ENCODE data around the gene GRIP1. TPM values are rescaled to one million over a fixed set of nuclear protein-coding genes. Genes with fewer than 3 reads are reported as not detected.

The GRIP1 gene
- total RNA-seq, 2 experiments from 2014 or later: 5.4 TPM

DNA sequence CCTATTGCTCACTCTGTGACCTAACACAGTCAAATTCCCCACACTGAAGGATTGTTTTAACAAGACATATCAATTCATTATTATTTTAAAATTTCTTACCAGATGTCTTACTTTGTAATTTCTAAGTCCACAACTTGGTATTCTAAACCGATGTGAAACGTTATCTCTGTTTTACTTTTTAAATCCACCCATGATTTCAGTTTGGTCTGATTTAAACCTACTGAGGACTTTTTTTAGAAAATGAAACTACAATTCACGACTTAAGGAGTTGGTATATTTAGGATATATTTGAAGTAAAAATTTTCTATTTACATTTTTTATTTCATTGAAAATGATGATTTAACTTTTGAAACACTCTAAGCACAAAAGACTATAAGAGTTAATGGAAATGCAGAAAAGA, 35.1 kb upstream of the GRIP1 start:
- Histone ChIP-seq H3K27ac (ENCODE audit: low read depth in 1 of 2, low read length in 2 of 2) (no peak overlapping the region), H3K36me3 (ENCODE audit: insufficient read depth, low read length) (no peaks in the 10 kb centered on the region)

DNA sequence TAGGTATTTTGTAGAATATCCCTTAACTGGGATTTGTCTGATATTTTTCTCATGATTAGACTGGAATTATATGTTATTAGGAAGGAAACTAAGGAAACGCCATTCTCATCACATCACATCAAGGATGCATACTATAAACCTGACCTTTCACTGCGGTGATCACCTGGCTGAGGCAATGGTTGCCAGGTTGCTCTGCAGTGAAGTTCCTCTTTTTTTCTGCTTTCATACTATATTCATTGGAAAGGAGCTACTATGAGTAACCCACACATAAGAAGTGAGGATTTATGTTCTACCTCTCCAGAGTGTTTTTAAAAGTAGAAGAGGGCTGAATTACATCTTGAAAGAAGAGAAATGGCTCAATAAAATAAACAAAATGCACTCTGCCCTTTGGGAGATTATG, 31.0 kb upstream of the GRIP1 start:
- Histone ChIP-seq H3K27ac (ENCODE audit: low read depth in 1 of 2, low read length in 2 of 2) (no peak overlapping the region), H3K4me1 (ENCODE audit: insufficient read depth, low read length) (peaks cover 3% of the 10 kb centered on the region), H3K27me3 (ENCODE audit: control insufficient read depth in 1 of 2, insufficient read depth in 2 of 2, low read length in 2 of 2) (no peaks in the 10 kb centered on the region), H3K9me3 (ENCODE audit: control insufficient read depth in 1 of 2, insufficient read depth in 1 of 2, low read length in 2 of 2) (no peaks in the 10 kb centered on the region), H3K4me3 (ENCODE audit: low read length) (no peak overlapping the region), H3K36me3 (ENCODE audit: insufficient read depth, low read length) (no peaks in the 10 kb centered on the region)
- no peaks in the 10 kb centered on the region for H3K9me3 Mint-ChIP-seq
- intact Hi-C loops (cut with DNase I, micrococcal nuclease): loop anchor here in 1 of 2 experiments (2.0 to 5.0 kb wide), 3 partner anchors 67 to 563 kb away; no protein-coding TSS in a partner anchor
- H3K27me3 Mint-ChIP-seq: peaks cover 1% of the 10 kb centered on the region
- H3K27ac Mint-ChIP-seq: peak overlapping the region; percentile 73
- no peak for ATAC-seq (ENCODE audit: poor library complexity)
- DNase-seq: no peak
- CTCF ChIA-PET: interaction anchor here (1.2 to 1.4 kb wide), 2 partner anchors 15 to 16 kb away, joined by 3 read pairs; no protein-coding TSS in a partner anchor
- POLR2A ChIA-PET: interaction anchor here (0.6 to 2.3 kb wide), 5 partner anchors 8 to 423 kb away, joined by 3 to 11 read pairs (median 3); no protein-coding TSS in a partner anchor
- TF ChIP-seq, protein P1, sequence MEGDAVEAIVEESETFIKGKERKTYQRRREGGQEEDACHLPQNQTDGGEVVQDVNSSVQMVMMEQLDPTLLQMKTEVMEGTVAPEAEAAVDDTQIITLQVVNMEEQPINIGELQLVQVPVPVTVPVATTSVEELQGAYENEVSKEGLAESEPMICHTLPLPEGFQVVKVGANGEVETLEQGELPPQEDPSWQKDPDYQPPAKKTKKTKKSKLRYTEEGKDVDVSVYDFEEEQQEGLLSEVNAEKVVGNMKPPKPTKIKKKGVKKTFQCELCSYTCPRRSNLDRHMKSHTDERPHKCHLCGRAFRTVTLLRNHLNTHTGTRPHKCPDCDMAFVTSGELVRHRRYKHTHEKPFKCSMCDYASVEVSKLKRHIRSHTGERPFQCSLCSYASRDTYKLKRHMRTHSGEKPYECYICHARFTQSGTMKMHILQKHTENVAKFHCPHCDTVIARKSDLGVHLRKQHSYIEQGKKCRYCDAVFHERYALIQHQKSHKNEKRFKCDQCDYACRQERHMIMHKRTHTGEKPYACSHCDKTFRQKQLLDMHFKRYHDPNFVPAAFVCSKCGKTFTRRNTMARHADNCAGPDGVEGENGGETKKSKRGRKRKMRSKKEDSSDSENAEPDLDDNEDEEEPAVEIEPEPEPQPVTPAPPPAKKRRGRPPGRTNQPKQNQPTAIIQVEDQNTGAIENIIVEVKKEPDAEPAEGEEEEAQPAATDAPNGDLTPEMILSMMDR (IDR thresholded peaks at IDR 0.05): no peak
- peak overlapping the region; percentile 12 for H3K4me3 Mint-ChIP-seq
- peaks cover 49% of the 10 kb centered on the region for H3K4me1 Mint-ChIP-seq (ENCODE audit: low read depth)
- no peaks in the 10 kb centered on the region for H3K36me3 Mint-ChIP-seq (ENCODE audit: low read depth)

More for the DNA sequence above, 35.1 kb upstream of the GRIP1 start:
- Mint-ChIP-seq H3K27me3 (no peaks in the 10 kb centered on the region), H3K4me1 (ENCODE audit: low read depth) (peaks cover 54% of the 10 kb centered on the region), H3K27ac (peak overlapping the region; percentile 28), H3K36me3 (ENCODE audit: low read depth) (no peaks in the 10 kb centered on the region), H3K4me3 (peak overlapping the region; percentile 16), H3K9me3 (no peaks in the 10 kb centered on the region)
- Histone ChIP-seq H3K4me1 (ENCODE audit: insufficient read depth, low read length) (peaks cover 3% of the 10 kb centered on the region), H3K9me3 (ENCODE audit: control insufficient read depth in 1 of 2, insufficient read depth in 1 of 2, low read length in 2 of 2) (no peaks in the 10 kb centered on the region), H3K4me3 (ENCODE audit: low read length) (peak overlapping the region; percentile 49), H3K27me3 (ENCODE audit: control insufficient read depth in 1 of 2, insufficient read depth in 2 of 2, low read length in 2 of 2) (no peaks in the 10 kb centered on the region)
- DNase-seq (no peak), ATAC-seq (ENCODE audit: poor library complexity) (no peak)
- ChIA-PET POLR2A (no interaction called here), CTCF (no interaction called here)
- TF ChIP-seq, protein P1 (IDR thresholded peaks at IDR 0.05): no peak
- intact Hi-C loops (cut with DNase I, micrococcal nuclease): no loop called here

DNA sequence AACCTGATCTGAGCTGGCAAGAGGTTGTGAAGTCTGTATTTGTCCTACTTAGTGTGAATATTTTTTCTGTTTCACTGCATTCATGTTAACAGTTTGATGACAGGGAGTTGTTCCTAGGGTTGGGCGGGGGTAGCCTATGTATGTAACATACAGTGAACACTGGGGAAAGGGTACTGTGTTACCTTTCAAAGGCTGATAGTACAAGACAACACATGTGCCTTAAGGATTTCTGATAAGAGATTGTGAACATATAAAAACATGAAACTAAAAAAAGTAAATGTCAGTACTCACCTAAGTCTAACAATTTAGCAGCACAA, 30.5 kb upstream of the GRIP1 start:
- Histone ChIP-seq H3K36me3 (ENCODE audit: insufficient read depth, low read length) (no peaks in the 10 kb centered on the region), H3K4me1 (ENCODE audit: insufficient read depth, low read length) (peaks cover 3% of the 10 kb centered on the region), H3K4me3 (ENCODE audit: low read length) (no peak overlapping the region), H3K27me3 (ENCODE audit: control insufficient read depth in 1 of 2, insufficient read depth in 2 of 2, low read length in 2 of 2) (no peaks in the 10 kb centered on the region), H3K27ac (ENCODE audit: low read depth in 1 of 2, low read length in 2 of 2) (no peak overlapping the region), H3K9me3 (ENCODE audit: control insufficient read depth in 1 of 2, insufficient read depth in 1 of 2, low read length in 2 of 2) (no peaks in the 10 kb centered on the region)
- no peaks in the 10 kb centered on the region for H3K9me3 Mint-ChIP-seq
- intact Hi-C loops (cut with DNase I, micrococcal nuclease): loop anchor here in 1 of 2 experiments (2.0 to 5.0 kb wide), 3 partner anchors 68 to 563 kb away; no protein-coding TSS in a partner anchor
- TF ChIP-seq, protein P1 (IDR thresholded peaks at IDR 0.05): no peak
- ChIA-PET POLR2A (interaction anchor here (0.9 to 2.3 kb wide), 8 partner anchors 9 to 316 kb away, joined by 3 to 11 read pairs (median 3); no protein-coding TSS in a partner anchor), CTCF (interaction anchor here (1.2 to 1.4 kb wide), 2 partner anchors 15 to 17 kb away, joined by 3 read pairs; no protein-coding TSS in a partner anchor)
- H3K4me1 Mint-ChIP-seq (ENCODE audit: low read depth): peaks cover 48% of the 10 kb centered on the region
- no peak for DNase-seq
- peaks cover 5% of the 10 kb centered on the region for H3K27me3 Mint-ChIP-seq
- H3K36me3 Mint-ChIP-seq (ENCODE audit: low read depth): no peaks in the 10 kb centered on the region
- ATAC-seq (ENCODE audit: poor library complexity): peak; percentile 50
- peak overlapping the region; percentile 73 for H3K27ac Mint-ChIP-seq
- peak overlapping the region; percentile 70 for H3K4me3 Mint-ChIP-seq

Measured in CD4-positive, alpha-beta T cell (primary cell).